Measurements from ENCODE around the gene AGPAT3. TPM values are rescaled to one million over a fixed set of nuclear protein-coding genes. Genes with fewer than 3 reads are reported as not detected.

AGPAT3 gene
- total RNA-seq, 6 donors from 2014 or later: 55.0 to 102 (median 70.0) TPM

GRCh38 chr21:44029460-44030087 lies 164.6 kb downstream of the AGPAT3 start:
- DNase-seq (no peak), ATAC-seq (ENCODE audit: low FRiP score in 2 of 2) (no peak)
- TF ChIP-seq POLR2A (IDR thresholded peaks at IDR 0.05): no peak
- TF ChIP-seq CTCF (IDR thresholded peaks at IDR 0.05): no peak
- no peak for TF ChIP-seq EP300 (IDR thresholded peaks at IDR 0.05)
- no peak for TF ChIP-seq POLR2AphosphoS5 (IDR thresholded peaks at IDR 0.05)
- Histone ChIP-seq H3K4me1 (peaks cover 11 to 20% (median 17%) of the 10 kb centered on the region in 4 donors), H3K27ac (no peak overlapping the region), H3K4me3 (no peak overlapping the region), H3K27me3 (no peaks in the 10 kb centered on the region), H3K36me3 (peaks cover 2 to 26% (median 17%) of the 10 kb centered on the region in 4 donors), H3K9me3 (no peaks in the 10 kb centered on the region)
- 97 to 98% methylated on average over 6 of the region's 6 CpGs for WGBS, 2 donors

- DNase-seq: no peak
- Histone ChIP-seq H3K4me3 (no peak overlapping the region), H3K9me3 (no peaks in the 10 kb centered on the region), H3K27ac (no peak overlapping the region), H3K27me3 (no peaks in the 10 kb centered on the region), H3K4me1 (no peaks in the 10 kb centered on the region), H3K36me3 (peaks cover 13 to 80% (median 55%) of the 10 kb centered on the region in 4 donors)
- no peak for ATAC-seq (ENCODE audit: low FRiP score in 2 of 2)
- TF ChIP-seq CTCF (IDR thresholded peaks at IDR 0.05) (no peak), EP300 (IDR thresholded peaks at IDR 0.05) (no peak), POLR2A (IDR thresholded peaks at IDR 0.05) (no peak), POLR2AphosphoS5 (IDR thresholded peaks at IDR 0.05) (no peak)
- WGBS, 2 donors: 95 to 96% methylated on average over 4 of the region's 4 CpGs
Observed at GRCh38 chr21:44035244-44035643, 170.2 kb downstream of the AGPAT3 start.

Small RNAs within 50 kb of the gene (small RNA-seq; reads per million reads assigned to genes)
- gene RNU6-1150P (0 reads per million in 4 donors), gene RNU6-859P (0 reads per million in 4 donors)

Other genes with a start within 250 kb of the AGPAT3 start
- gene HSF2BP, start 205.7 kb upstream of the AGPAT3 start, total RNA-seq: under 1 TPM in 4 of 6 donors, not detected in 2; 0.40 to 0.91 (median 0.45) TPM
- 10 to 100 TPM; 11.5 to 22.8 (median 19.7) TPM for gene RRP1B, start 205.7 kb upstream of the AGPAT3 start, total RNA-seq
- 100 to 1,000 TPM; 105 to 301 (median 207) TPM for gene PDXK, start 146.1 kb upstream of the AGPAT3 start, total RNA-seq
- gene CSTB, start 88.9 kb upstream of the AGPAT3 start, total RNA-seq: 100 to 1,000 TPM in 2 of 6 donors, 10 to 100 TPM in 4; 19.9 to 122 (median 51.3) TPM
- 10 to 100 TPM; 12.0 to 25.1 (median 20.9) TPM for gene RRP1, start 75.6 kb upstream of the AGPAT3 start, total RNA-seq
- gene TRAPPC10, start 147.1 kb downstream of the AGPAT3 start, total RNA-seq: 10 to 100 TPM; 36.3 to 46.8 (median 43.4) TPM
- 10 to 100 TPM in 2 of 6 donors, 1 to 10 TPM in 4; 2.0 to 15.7 (median 3.1) TPM for gene PWP2, start 242.2 kb downstream of the AGPAT3 start, total RNA-seq

Data from upper lobe of left lung (tissue), 6 donors.